H9 (cell line): ENCODE measurements around the gene RNASE8. TPM values are rescaled to one million over a fixed set of nuclear protein-coding genes. Genes with fewer than 3 reads are reported as not detected.
A peak's percentile ranks its signal among the peaks of the same experiment; 100 is the strongest.

Experiments used
- DNase-seq: peaks from one replicate; pipeline ENCODE4 v3.0.0-alpha.2; 2017
- H2AFZ ChIP-seq: one replicate; pipeline ENCODE4 v1.6.1; 2013; ENCODE audit warnings: mild to moderate bottlenecking, low read length, control low read depth, moderate library complexity
- H2AK5ac ChIP-seq: 2 replicates; pipeline ENCODE4 v1.6.1; 2013; ENCODE audit warnings: low read length, control low read depth, mixed read lengths; ENCODE audit not compliant: insufficient read length
- H2BK120ac ChIP-seq: one replicate; pipeline ENCODE4 v1.6.1; 2013; ENCODE audit warnings: low read depth, mild to moderate bottlenecking, low read length, control low read depth, inconsistent platforms; ENCODE audit not compliant: poor library complexity, severe bottlenecking
- H2BK12ac ChIP-seq: 2 replicates; pipeline ENCODE4 v1.6.1; 2013; ENCODE audit warnings: low read length, control low read depth, mixed read lengths, low read depth; ENCODE audit not compliant: insufficient read length
- H2BK15ac ChIP-seq: 2 replicates; pipeline ENCODE4 v1.6.1; 2013; ENCODE audit warnings: low read depth, low read length, control low read depth
- H2BK20ac ChIP-seq: one replicate; pipeline ENCODE4 v1.6.1; 2013; ENCODE audit warnings: low read depth, mild to moderate bottlenecking, low read length, control low read depth, inconsistent platforms; ENCODE audit not compliant: poor library complexity, severe bottlenecking
- H2BK5ac ChIP-seq: 2 replicates; pipeline ENCODE4 v1.6.1; 2013; ENCODE audit warnings: low read length, control low read depth, mixed read lengths; ENCODE audit not compliant: insufficient read length
- H3K14ac ChIP-seq: 2 replicates; pipeline ENCODE4 v1.6.1; 2013; ENCODE audit warnings: low read length, control low read depth; ENCODE audit not compliant: insufficient read depth
- H3K18ac ChIP-seq: 2 replicates; pipeline ENCODE4 v1.6.1; 2013; ENCODE audit warnings: low read depth, mild to moderate bottlenecking, mixed read lengths, low read length, control low read depth; ENCODE audit not compliant: insufficient read length
- H3K23ac ChIP-seq: 2 replicates; pipeline ENCODE4 v1.6.1; 2013; ENCODE audit warnings: low read length, control low read depth, mixed read lengths, low read depth; ENCODE audit not compliant: insufficient read length
- H3K23me2 ChIP-seq: 2 replicates; pipeline ENCODE4 v1.6.1; 2013; ENCODE audit warnings: low read depth, mild to moderate bottlenecking, mixed read lengths, low read length, control low read depth; ENCODE audit not compliant: insufficient read length, poor library complexity, severe bottlenecking
- H3K27ac ChIP-seq: 2 replicates; pipeline ENCODE4 v1.5.1; 2013; ENCODE audit warnings: low read length, control low read depth, mixed read lengths, low read depth; ENCODE audit not compliant: insufficient read length
- H3K27me3 ChIP-seq: 2 replicates; pipeline ENCODE4 v1.6.1; 2013; ENCODE audit warnings: low read length, control low read depth, inconsistent platforms; ENCODE audit not compliant: insufficient read depth
- H3K4ac ChIP-seq: 2 replicates; pipeline ENCODE4 v1.6.1; 2013; ENCODE audit warnings: low read depth, mild to moderate bottlenecking, control low read depth, inconsistent platforms, low read length, moderate library complexity
- H3K4me1 ChIP-seq: 2 replicates; pipeline ENCODE4 v1.6.1; 2013; ENCODE audit warnings: low read length, control low read depth, inconsistent platforms; ENCODE audit not compliant: insufficient read depth
- H3K4me2 ChIP-seq: 2 replicates; pipeline ENCODE4 v1.6.1; 2013; ENCODE audit warnings: low read length, control low read depth, mixed read lengths; ENCODE audit not compliant: insufficient read length, insufficient read depth
- H3K56ac ChIP-seq: 2 replicates; pipeline ENCODE4 v1.6.1; 2013; ENCODE audit warnings: low read depth, mild to moderate bottlenecking, mixed read lengths, low read length, control low read depth; ENCODE audit not compliant: insufficient read length
- H3K79me1 ChIP-seq: 2 replicates; pipeline ENCODE4 v1.6.1; 2013; ENCODE audit warnings: low read depth, mild to moderate bottlenecking, moderate library complexity, low read length, control low read depth, inconsistent platforms; ENCODE audit not compliant: insufficient read depth, poor library complexity, severe bottlenecking
- H3K79me2 ChIP-seq: 2 replicates; pipeline ENCODE4 v1.6.1; 2013; ENCODE audit warnings: low read length, control low read depth, inconsistent platforms; ENCODE audit not compliant: insufficient read depth
- H3K9ac ChIP-seq: 2 replicates; pipeline ENCODE4 v1.6.1; 2013; ENCODE audit warnings: low read length, control low read depth, mixed read lengths; ENCODE audit not compliant: insufficient read length; ENCODE audit errors: extremely low read depth
- H3K9me3 ChIP-seq: one replicate; pipeline ENCODE4 v1.6.1; 2013; ENCODE audit warnings: low read depth, low read length, inconsistent platforms; ENCODE audit not compliant: control insufficient read depth
- H3T11ph ChIP-seq: one replicate; pipeline ENCODE4 v1.6.1; 2013; ENCODE audit warnings: mild to moderate bottlenecking, low read length, control low read depth, inconsistent platforms
- H4K20me1 ChIP-seq: one replicate; pipeline ENCODE4 v1.6.1; 2013; ENCODE audit not compliant: control insufficient read depth, insufficient read length, insufficient read depth
- H4K5ac ChIP-seq: 2 replicates; pipeline ENCODE4 v1.6.1; 2013; ENCODE audit warnings: low read depth, mild to moderate bottlenecking, mixed read lengths, low read length, control low read depth; ENCODE audit not compliant: insufficient read length
- H4K8ac ChIP-seq: replicated peaks from 2 replicates; pipeline ENCODE4 v1.6.1; 2013; ENCODE audit warnings: low read length, control low read depth, mixed read lengths, low read depth; ENCODE audit not compliant: insufficient read length
- H4K91ac ChIP-seq: 2 replicates; pipeline ENCODE4 v1.6.1; 2013; ENCODE audit warnings: low read depth, mild to moderate bottlenecking, moderate library complexity, mixed read lengths, low read length, control low read depth; ENCODE audit not compliant: insufficient read length
- H3K27ac Mint-ChIP-seq, 3 experiments: 2 replicates in 2 of 3; 3 replicates in 1 of 3; pipeline ENCODE4 v1.8.0; 2020 to 2021; ENCODE audit warnings: mixed read lengths in 3 of 3, mild to moderate bottlenecking in 1 of 3, moderate library complexity in 1 of 3
- H3K27me3 Mint-ChIP-seq: 2 replicates; pipeline ENCODE4 v1.8.0; 2021; ENCODE audit warnings: low read depth, mild to moderate bottlenecking, moderate library complexity, mixed read lengths
- H3K36me3 Mint-ChIP-seq, 3 experiments: 2 replicates in 2 of 3; 3 replicates in 1 of 3; pipeline ENCODE4 v1.8.0; 2020 to 2021; ENCODE audit warnings: low read depth in 3 of 3, mixed read lengths in 3 of 3; ENCODE audit not compliant: insufficient read depth in 1 of 3
- H3K4me1 Mint-ChIP-seq, 2 experiments: 2 replicates each; pipeline ENCODE4 v1.8.0; 2020; ENCODE audit warnings: mixed read lengths in 2 of 2
- H3K4me3 Mint-ChIP-seq, 2 experiments: 2 replicates in 1 of 2; 3 replicates in 1 of 2; pipeline ENCODE4 v1.8.0; 2020 to 2021; ENCODE audit warnings: mild to moderate bottlenecking in 2 of 2, mixed read lengths in 2 of 2, moderate library complexity in 1 of 2
- H3K9me3 Mint-ChIP-seq, 2 experiments: 2 replicates in 1 of 2; 3 replicates in 1 of 2; pipeline ENCODE4 v1.8.0; 2020; ENCODE audit warnings: mild to moderate bottlenecking in 2 of 2, mixed read lengths in 2 of 2, moderate library complexity in 1 of 2
- CTCF ChIP-seq: fragments of 200-600 bp; sonication (generic); conservative IDR thresholded peaks from 3 replicates; pipeline ENCODE4 v1.8.0; 2021; ENCODE audit warnings: antibody characterized with exemption, mild to moderate bottlenecking
- WGBS: extraction: QIAGEN DNeasy Blood & Tissue Kit; methylation state at CpG from one replicate; pipeline ENCODE4 v1.1.7; 2013; ENCODE audit warnings: missing lambda C conversion rate, low lambda C conversion rate, mixed read lengths; ENCODE audit not compliant: insufficient read length; ENCODE audit errors: extremely low coverage; 5-methylcytosine and 5-hydroxymethylcytosine counted together
- total RNA-seq: library from RNA; stranded (reverse); gene quantifications from 2 replicates; pipeline ENCODE4 v1.2.1, GENCODE V29; 2021

Gene RNASE8
- total RNA-seq, 1 experiment from 2014 or later = not detected

DNA sequence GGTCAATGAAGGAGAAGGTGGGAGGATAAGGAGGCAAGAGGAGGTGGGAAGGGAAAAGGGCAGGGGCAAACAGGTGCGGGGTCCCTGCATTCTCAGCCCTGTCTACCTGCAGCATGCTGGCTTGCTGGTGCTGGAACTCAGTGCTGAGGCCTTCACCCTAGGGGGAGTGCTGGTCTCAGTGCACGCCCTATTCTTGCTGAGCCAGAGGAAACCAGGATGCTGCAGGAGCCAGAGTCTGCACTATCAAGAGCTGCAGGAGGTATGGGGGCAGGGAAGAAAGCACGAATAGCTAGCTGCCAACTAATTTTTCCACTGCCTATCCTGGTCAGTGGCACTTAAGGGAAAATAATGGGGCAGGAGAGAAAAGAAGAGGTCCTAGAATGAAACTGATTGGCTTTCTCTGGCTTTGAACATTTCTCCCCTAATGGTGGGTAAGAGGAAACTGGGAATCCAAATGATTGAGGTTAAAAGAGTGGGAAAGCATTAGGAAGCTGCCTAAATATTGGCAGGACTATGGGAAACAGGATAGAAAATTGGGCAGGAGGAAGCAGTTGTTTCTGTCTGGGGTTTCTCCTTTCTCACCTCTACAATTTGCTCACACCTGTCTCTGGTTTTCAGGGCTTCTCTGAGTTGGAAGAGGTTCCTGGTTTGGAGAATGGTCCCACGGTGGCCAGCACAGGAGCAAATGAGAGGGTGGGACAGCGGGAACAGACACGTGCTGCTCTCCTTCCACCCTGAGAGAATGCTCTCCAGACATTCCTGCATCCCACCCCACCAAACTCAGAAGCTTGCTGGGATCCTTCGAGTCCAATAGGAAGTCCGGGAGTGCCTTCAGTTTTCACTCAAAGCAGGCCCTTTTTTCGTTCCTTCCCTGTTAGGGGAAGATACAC is 45.1 kb downstream of the RNASE8 start:
- DNase-seq = peak; percentile 62
- H3K79me2 ChIP-seq = no peaks in the 10 kb centered on the region; the same call in 1 of the 2 replicates

More for the DNA sequence above, 45.1 kb downstream of the RNASE8 start:
- H3K27ac ChIP-seq = no peak overlapping the region
- H3T11ph ChIP-seq = no peak overlapping the region
- H4K8ac ChIP-seq = no peak overlapping the region
- H3K27me3 ChIP-seq = no peaks in the 10 kb centered on the region
- H3K27me3 Mint-ChIP-seq = no peaks in the 10 kb centered on the region; the same call in 1 of the 2 replicates
- peak overlapping the region; percentile 67 to 98 (median 96); a peak in 6 of 7 replicates for H3K27ac Mint-ChIP-seq
- no peaks in the 10 kb centered on the region for H3K9me3 ChIP-seq
- no peak overlapping the region for H3K14ac ChIP-seq
- 0 out of 3 replicates have a peak, but pooled peaks have one; percentile 13 for TF ChIP-seq CTCF
- H3K23ac ChIP-seq = no peak overlapping the region
- no peak overlapping the region for H2BK15ac ChIP-seq
- H3K9me3 Mint-ChIP-seq = no peaks in the 10 kb centered on the region; a peak in 1 of 5 replicates
- H3K4ac ChIP-seq = no peak overlapping the region
- peaks cover 18% of the 10 kb centered on the region for H3K23me2 ChIP-seq
- H2AK5ac ChIP-seq = no peak overlapping the region
- H2BK12ac ChIP-seq = no peak overlapping the region
- no peak overlapping the region for H2BK120ac ChIP-seq
- H4K20me1 ChIP-seq = peaks cover 3% of the 10 kb centered on the region
- H3K4me2 ChIP-seq = peak overlapping the region; percentile 89
- no peak overlapping the region for H4K91ac ChIP-seq
- H3K4me1 Mint-ChIP-seq = peaks cover 63 to 68% of the 10 kb centered on the region in 2 experiments
- H3K9ac ChIP-seq = peak overlapping the region; percentile 10
- peak overlapping the region; percentile 83 to 99 for H3K4me3 Mint-ChIP-seq
- no peak overlapping the region for H3K18ac ChIP-seq
- 0 out of 7 replicates have a peak, but pooled peaks cover 0 to 3% (median 0%) of the 10 kb centered on the region in 3 experiments for H3K36me3 Mint-ChIP-seq
- H2BK20ac ChIP-seq = no peak overlapping the region
- H3K56ac ChIP-seq = no peak overlapping the region
- H4K5ac ChIP-seq = no peak overlapping the region
- no peaks in the 10 kb centered on the region for H3K79me1 ChIP-seq
- H3K4me1 ChIP-seq = peaks cover 14% of the 10 kb centered on the region; the same call in 1 of the 2 replicates
- WGBS = no CpG with 5 or more reads among the region's 9 CpGs
- H2AFZ ChIP-seq = no peak overlapping the region
- H2BK5ac ChIP-seq = no peak overlapping the region
